Osteoblast (primary cell): ENCODE data around the gene SRSF3. TPM values are rescaled to one million over a fixed set of nuclear protein-coding genes. Genes with fewer than 3 reads are reported as not detected.
A peak's percentile ranks its signal among the peaks of the same experiment; 100 is the strongest.

Source experiments
- DNase-seq: peaks from one replicate; pipeline ENCODE4 v3.0.0; 2011; ENCODE audit warnings: low spot score, mixed read lengths; ENCODE audit not compliant: insufficient read length; ENCODE audit errors: missing footprints
- H2AFZ ChIP-seq: 2 replicates; pipeline ENCODE4 v1.6.0; 2011; ENCODE audit warnings: mild to moderate bottlenecking, low read length
- H3K27ac ChIP-seq: 2 replicates; pipeline ENCODE4 v1.5.1; 2011; ENCODE audit warnings: mild to moderate bottlenecking, low read depth, low read length, moderate library complexity
- H3K27me3 ChIP-seq: 2 replicates; pipeline ENCODE4 v1.6.0; 2012; ENCODE audit warnings: mild to moderate bottlenecking, control low read depth, inconsistent platforms, low read length, moderate library complexity; ENCODE audit not compliant: insufficient read depth
- H3K36me3 ChIP-seq: 2 replicates; pipeline ENCODE4 v1.5.1; 2011; ENCODE audit warnings: mild to moderate bottlenecking, low read length, control low read depth, moderate library complexity; ENCODE audit not compliant: insufficient read depth
- H3K4me1 ChIP-seq: 2 replicates; pipeline ENCODE4 v1.5.1; 2011; ENCODE audit warnings: mild to moderate bottlenecking, low read length, control low read depth, moderate library complexity; ENCODE audit not compliant: insufficient read depth
- H3K4me2 ChIP-seq: 2 replicates; pipeline ENCODE4 v1.6.0; 2011; ENCODE audit warnings: mild to moderate bottlenecking, low read length; ENCODE audit not compliant: insufficient read depth
- H3K4me3 ChIP-seq: fragments of 200-600 bp; sonication (generic); 3 replicates; pipeline ENCODE4 v1.5.1; 2012; ENCODE audit warnings: mild to moderate bottlenecking, low read length, inconsistent platforms; ENCODE audit not compliant: insufficient read depth
- H3K79me2 ChIP-seq: 2 replicates; pipeline ENCODE4 v1.6.0; 2012; ENCODE audit warnings: mild to moderate bottlenecking, low read length, control low read depth, inconsistent platforms; ENCODE audit not compliant: insufficient read depth
- H3K9me3 ChIP-seq: 2 replicates; pipeline ENCODE4 v1.5.1; 2011; ENCODE audit warnings: low read depth, low read length, control low read depth
- H4K20me1 ChIP-seq: 2 replicates; pipeline ENCODE4 v1.6.0; 2012; ENCODE audit warnings: mild to moderate bottlenecking, low read length, control low read depth; ENCODE audit not compliant: insufficient read depth
- total RNA-seq: library from RNA; depleted of rRNA; stranded (reverse); fragments of >200 nt; gene quantifications from 2 replicates; pipeline ENCODE4 v1.2.3, GENCODE V29; 2012
- TF ChIP-seq, protein P1 (sequence below): IDR thresholded peaks from 2 replicates; pipeline ENCODE4 v1.5.1; 2011; ENCODE audit warnings: mild to moderate bottlenecking, low read depth, low read length, moderate library complexity; ENCODE audit errors: extremely low read depth

The SRSF3 gene
- total RNA-seq, 1 donor: 289 TPM

DNA sequence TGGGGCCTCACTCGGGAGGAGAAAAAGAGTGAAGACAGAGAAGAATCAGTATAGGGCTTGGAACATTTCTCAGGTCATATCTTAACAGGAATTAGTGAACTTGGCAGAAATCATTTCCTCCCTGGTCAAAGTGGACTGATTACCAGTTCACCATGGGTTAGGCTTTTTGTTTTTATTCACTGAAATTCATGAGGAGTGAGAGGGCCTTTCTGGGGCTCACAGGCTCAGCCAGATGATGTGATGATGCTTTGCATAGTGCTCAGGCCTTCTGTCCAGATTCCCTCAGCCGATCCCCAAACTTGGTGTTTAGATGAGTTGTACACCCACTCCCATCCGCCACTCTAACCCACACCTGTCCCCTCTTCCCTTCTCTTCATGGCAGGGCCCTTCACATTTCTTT is 32.5 kb downstream of the SRSF3 start:
- H2AFZ ChIP-seq: no peak overlapping the region
- H3K79me2 ChIP-seq: peaks cover 11% of the 10 kb centered on the region
- peaks cover 26% of the 10 kb centered on the region for H3K4me1 ChIP-seq
- H3K27me3 ChIP-seq: no peaks in the 10 kb centered on the region
- peaks cover 10% of the 10 kb centered on the region for H4K20me1 ChIP-seq
- H3K9me3 ChIP-seq: no peaks in the 10 kb centered on the region
- TF ChIP-seq, protein P1, sequence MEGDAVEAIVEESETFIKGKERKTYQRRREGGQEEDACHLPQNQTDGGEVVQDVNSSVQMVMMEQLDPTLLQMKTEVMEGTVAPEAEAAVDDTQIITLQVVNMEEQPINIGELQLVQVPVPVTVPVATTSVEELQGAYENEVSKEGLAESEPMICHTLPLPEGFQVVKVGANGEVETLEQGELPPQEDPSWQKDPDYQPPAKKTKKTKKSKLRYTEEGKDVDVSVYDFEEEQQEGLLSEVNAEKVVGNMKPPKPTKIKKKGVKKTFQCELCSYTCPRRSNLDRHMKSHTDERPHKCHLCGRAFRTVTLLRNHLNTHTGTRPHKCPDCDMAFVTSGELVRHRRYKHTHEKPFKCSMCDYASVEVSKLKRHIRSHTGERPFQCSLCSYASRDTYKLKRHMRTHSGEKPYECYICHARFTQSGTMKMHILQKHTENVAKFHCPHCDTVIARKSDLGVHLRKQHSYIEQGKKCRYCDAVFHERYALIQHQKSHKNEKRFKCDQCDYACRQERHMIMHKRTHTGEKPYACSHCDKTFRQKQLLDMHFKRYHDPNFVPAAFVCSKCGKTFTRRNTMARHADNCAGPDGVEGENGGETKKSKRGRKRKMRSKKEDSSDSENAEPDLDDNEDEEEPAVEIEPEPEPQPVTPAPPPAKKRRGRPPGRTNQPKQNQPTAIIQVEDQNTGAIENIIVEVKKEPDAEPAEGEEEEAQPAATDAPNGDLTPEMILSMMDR: no peak
- no peaks in the 10 kb centered on the region for H3K36me3 ChIP-seq
- no peak overlapping the region for H3K4me2 ChIP-seq
- no peak overlapping the region for H3K27ac ChIP-seq
- peak; percentile 17 for DNase-seq
- H3K4me3 ChIP-seq: no peak overlapping the region

- peaks cover 10% of the 10 kb centered on the region for H4K20me1 ChIP-seq
- no peak overlapping the region for H3K27ac ChIP-seq
- no peak overlapping the region for H2AFZ ChIP-seq
- no peak for DNase-seq
- H3K4me3 ChIP-seq: no peak overlapping the region
- H3K36me3 ChIP-seq: no peaks in the 10 kb centered on the region
- no peak overlapping the region for H3K4me2 ChIP-seq
- no peaks in the 10 kb centered on the region for H3K27me3 ChIP-seq
- peaks cover 26% of the 10 kb centered on the region for H3K4me1 ChIP-seq
- no peaks in the 10 kb centered on the region for H3K9me3 ChIP-seq
- TF ChIP-seq, protein P1: no peak
- peaks cover 11% of the 10 kb centered on the region for H3K79me2 ChIP-seq
Measured at GRCh38 chr6:36627141-36627540, 33.0 kb downstream of the SRSF3 start.

- H3K4me2 ChIP-seq: no peak overlapping the region
- H3K36me3 ChIP-seq: no peaks in the 10 kb centered on the region
- no peaks in the 10 kb centered on the region for H3K27me3 ChIP-seq
- H3K27ac ChIP-seq: no peak overlapping the region
- peak; percentile 85 for DNase-seq
- no peaks in the 10 kb centered on the region for H3K9me3 ChIP-seq
- H3K4me1 ChIP-seq: peaks cover 26% of the 10 kb centered on the region
- TF ChIP-seq, protein P1: no peak
- H4K20me1 ChIP-seq: peaks cover 10% of the 10 kb centered on the region
- peaks cover 11% of the 10 kb centered on the region for H3K79me2 ChIP-seq
- peak overlapping the region; percentile 15 for H2AFZ ChIP-seq
- H3K4me3 ChIP-seq: no peak overlapping the region
Measured at GRCh38 chr6:36627801-36628246, 33.7 kb downstream of the SRSF3 start.

DNA sequence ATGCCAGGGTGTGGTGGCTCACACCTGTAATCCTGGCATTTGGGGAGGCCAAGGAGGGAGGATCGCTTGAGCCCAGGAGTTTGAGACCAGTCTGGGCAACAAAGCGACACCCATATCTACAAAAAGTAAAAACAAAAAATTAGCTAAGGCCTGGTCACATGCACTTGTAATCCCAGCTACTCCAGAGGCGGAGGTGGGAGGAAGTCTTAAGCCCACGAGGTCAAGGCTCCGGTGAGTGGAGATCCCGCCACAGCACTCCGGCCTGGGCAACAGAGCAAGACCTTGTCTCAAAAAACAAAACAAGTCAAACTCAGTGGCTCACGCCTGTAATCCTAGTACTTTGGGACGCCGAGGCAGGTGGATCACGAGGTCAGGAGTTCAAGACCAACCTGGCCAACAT is 35.6 kb downstream of the SRSF3 start:
- no peak for DNase-seq

More for the DNA sequence above, 35.6 kb downstream of the SRSF3 start:
- Histone ChIP-seq H3K79me2 (peaks cover under 1% of the 10 kb centered on the region), H4K20me1 (peaks cover under 1% of the 10 kb centered on the region), H3K9me3 (no peaks in the 10 kb centered on the region), H3K36me3 (no peaks in the 10 kb centered on the region), H3K4me2 (no peak overlapping the region), H2AFZ (no peak overlapping the region), H3K4me3 (no peak overlapping the region), H3K27me3 (no peaks in the 10 kb centered on the region), H3K4me1 (peaks cover 23% of the 10 kb centered on the region), H3K27ac (no peak overlapping the region)
- TF ChIP-seq, protein P1: no peak
